ENCODE results near the gene KRTAP12-2. TPM values are rescaled to one million over a fixed set of nuclear protein-coding genes. Genes with fewer than 3 reads are reported as not detected.
"Not testable (repeated sequence)": the region's sequence is repeated elsewhere in the genome, so short reads cannot be mapped to it uniquely, and the experiment has no call there.

The KRTAP12-2 gene
- total and polyA plus RNA-seq, 2 experiments from 2014 or later = not detected

DNA sequence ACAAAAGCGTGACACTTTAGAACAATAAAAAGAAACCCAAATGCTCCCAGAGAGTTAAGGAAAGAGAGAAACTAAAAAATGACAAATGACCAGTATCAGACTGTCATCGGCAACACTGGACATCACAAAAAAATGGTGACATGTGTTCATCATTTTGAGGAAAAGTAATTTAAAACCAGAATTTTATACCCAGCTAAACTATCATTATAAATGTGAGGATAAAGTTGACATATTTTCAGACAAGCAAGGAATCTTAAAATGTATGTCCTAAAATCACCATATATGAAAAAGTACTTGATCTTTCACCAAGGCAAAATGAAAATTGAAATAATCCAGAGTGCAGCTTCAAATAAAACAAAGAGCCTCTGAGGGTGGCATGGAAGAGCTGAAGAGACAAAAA is 21.8 kb downstream of the KRTAP12-2 start:
- TF ChIP-seq, protein P1, sequence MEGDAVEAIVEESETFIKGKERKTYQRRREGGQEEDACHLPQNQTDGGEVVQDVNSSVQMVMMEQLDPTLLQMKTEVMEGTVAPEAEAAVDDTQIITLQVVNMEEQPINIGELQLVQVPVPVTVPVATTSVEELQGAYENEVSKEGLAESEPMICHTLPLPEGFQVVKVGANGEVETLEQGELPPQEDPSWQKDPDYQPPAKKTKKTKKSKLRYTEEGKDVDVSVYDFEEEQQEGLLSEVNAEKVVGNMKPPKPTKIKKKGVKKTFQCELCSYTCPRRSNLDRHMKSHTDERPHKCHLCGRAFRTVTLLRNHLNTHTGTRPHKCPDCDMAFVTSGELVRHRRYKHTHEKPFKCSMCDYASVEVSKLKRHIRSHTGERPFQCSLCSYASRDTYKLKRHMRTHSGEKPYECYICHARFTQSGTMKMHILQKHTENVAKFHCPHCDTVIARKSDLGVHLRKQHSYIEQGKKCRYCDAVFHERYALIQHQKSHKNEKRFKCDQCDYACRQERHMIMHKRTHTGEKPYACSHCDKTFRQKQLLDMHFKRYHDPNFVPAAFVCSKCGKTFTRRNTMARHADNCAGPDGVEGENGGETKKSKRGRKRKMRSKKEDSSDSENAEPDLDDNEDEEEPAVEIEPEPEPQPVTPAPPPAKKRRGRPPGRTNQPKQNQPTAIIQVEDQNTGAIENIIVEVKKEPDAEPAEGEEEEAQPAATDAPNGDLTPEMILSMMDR (IDR thresholded peaks at IDR 0.05; ENCODE audit: low read depth, low read length) = no peak
- DNase-seq (ENCODE audit: low read depth in 1 of 2, low spot score in 1 of 2) = no peak
- H3K27me3 ChIP-seq = no peaks in the 10 kb centered on the region
- no peaks in the 10 kb centered on the region for H3K9me3 ChIP-seq (ENCODE audit: low read depth)
- no peaks in the 10 kb centered on the region for H3K4me1 ChIP-seq (ENCODE audit: low read depth)
- H3K36me3 ChIP-seq = no peaks in the 10 kb centered on the region
- H3K27ac ChIP-seq = no peak overlapping the region
- H3K4me3 ChIP-seq = no peak overlapping the region

DNA sequence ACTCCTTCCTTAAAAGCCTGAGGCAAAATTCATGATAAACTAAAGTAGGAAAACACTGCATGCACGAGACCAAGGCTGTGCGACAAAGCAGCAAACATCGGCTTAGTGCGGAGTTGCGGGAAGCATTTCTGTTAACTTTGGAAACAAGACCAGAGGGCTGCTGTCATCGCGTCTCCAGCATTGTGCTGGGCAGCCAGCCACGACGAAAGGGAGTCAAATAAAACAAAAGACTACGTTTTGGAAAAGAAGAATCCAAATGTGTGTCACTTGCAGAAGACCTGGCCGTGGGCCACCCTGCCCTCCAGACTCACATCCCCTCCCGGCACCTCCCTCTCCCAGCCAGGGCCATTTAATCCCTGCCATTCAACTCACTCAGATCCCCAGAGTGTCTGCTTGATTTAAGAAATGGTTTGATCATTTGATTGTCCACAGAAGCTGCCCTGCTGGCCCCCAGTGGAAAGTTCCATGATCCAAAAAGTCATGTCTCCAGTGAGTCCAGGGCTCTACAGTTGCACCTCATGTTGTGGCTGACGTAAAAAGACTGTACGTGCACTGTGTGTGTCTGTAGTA is 22.9 kb downstream of the KRTAP12-2 start:
- Histone ChIP-seq H3K4me3 (no peak overlapping the region), H3K4me1 (ENCODE audit: low read depth) (no peaks in the 10 kb centered on the region), H3K27ac (no peak overlapping the region), H3K27me3 (no peaks in the 10 kb centered on the region), H3K36me3 (no peaks in the 10 kb centered on the region), H3K9me3 (ENCODE audit: low read depth) (no peaks in the 10 kb centered on the region)
- DNase-seq (ENCODE audit: low read depth in 1 of 2, low spot score in 1 of 2) = no peak
- TF ChIP-seq, protein P1 (IDR thresholded peaks at IDR 0.05; ENCODE audit: low read depth, low read length) = no peak

DNA sequence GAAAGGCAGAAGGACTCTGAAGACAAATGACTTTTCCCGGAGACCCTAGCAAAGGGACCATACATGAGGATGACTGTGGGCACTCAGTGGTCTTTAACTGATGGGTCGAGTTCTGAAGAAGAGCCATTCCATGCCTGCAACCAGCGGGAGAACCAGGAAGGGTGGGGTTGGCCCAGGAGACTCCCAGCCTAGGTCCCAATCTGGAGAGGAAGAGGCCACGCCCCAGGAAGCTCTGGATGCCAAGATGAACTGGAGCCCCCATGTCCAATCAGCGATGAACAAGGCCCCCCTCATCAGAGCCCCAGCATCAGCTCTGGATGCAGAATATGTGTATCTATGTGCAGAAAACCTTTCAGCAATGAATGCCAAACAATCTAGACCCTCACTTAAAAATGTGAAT is 26.0 kb downstream of the KRTAP12-2 start:
- DNase-seq (ENCODE audit: low read depth in 1 of 2, low spot score in 1 of 2) = no peak
- TF ChIP-seq, protein P1 (IDR thresholded peaks at IDR 0.05; ENCODE audit: low read depth, low read length) = no peak
- H3K4me1 ChIP-seq (ENCODE audit: low read depth) = no peaks in the 10 kb centered on the region
- no peak overlapping the region for H3K27ac ChIP-seq
- H3K9me3 ChIP-seq (ENCODE audit: low read depth) = no peaks in the 10 kb centered on the region
- H3K27me3 ChIP-seq = no peaks in the 10 kb centered on the region
- no peak overlapping the region for H3K4me3 ChIP-seq
- no peaks in the 10 kb centered on the region for H3K36me3 ChIP-seq

DNA sequence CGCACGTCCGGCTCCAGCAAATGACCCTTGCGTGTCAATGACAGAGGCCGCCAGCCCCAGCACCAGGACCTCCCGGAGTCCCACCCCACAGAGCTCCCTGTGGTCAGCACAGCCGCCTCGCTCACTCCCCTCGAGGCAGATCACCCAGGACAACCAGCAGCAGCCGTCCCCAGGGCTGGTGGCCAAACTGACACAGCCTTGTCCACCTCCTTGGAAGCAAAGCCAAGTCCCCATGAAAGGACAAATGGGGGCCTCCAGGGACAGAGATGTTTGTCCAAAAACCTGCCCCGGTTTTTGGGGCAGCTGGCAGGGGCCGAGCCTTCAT is 27.4 kb downstream of the KRTAP12-2 start:
- Histone ChIP-seq H3K4me3 (no peak overlapping the region), H3K27ac (no peak overlapping the region), H3K9me3 (ENCODE audit: low read depth) (no peaks in the 10 kb centered on the region), H3K27me3 (no peaks in the 10 kb centered on the region), H3K4me1 (ENCODE audit: low read depth) (no peaks in the 10 kb centered on the region), H3K36me3 (no peaks in the 10 kb centered on the region)
- TF ChIP-seq, protein P1 (IDR thresholded peaks at IDR 0.05; ENCODE audit: low read depth, low read length) = no peak
- no peak for DNase-seq (ENCODE audit: low read depth in 1 of 2, low spot score in 1 of 2)

DNA sequence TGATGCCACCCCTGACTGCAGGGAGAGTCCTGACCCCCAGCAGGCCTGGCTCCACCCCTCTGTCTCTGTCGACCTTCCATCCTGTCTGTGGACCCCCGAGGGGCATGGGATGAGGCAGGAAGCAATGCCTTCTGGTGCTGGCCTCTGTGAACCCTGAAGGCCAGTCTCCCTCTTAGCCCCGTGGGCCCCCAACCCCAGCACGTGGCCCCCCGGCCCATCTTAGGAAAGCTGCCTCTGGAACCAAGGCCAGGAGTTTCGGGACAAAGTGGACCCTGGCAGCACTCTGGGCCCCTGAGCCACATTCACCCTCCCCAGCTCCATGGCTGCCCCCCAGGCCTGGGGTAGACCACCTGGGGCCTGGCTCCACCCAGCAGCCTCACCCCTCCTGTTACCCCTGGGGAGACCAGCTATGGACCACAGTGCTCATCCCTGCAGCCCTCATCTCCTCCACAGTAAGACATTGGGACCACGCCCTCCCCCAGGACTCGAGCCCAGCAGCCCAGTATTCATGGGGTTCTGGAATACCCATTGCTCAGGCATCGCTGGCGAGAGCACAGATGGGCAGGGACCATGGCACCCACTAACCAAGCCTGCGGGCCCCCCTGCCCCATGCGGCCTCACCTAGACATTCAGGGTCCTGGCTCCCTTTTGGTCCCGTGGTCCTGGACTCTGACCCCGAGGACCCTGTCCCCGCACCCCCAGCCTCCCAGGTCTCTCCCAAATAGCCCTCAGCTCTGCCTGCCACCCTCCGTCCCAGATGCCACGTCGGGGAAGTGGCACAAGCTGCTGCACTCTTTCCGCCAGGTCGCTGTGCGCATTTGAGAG is 28.0 kb downstream of the KRTAP12-2 start:
- DNase-seq (ENCODE audit: low read depth in 1 of 2, low spot score in 1 of 2); H3K4me1 ChIP-seq (ENCODE audit: low read depth); H3K9me3 ChIP-seq (ENCODE audit: low read depth); H3K27ac ChIP-seq; H3K4me3 ChIP-seq; H3K36me3 ChIP-seq; H3K27me3 ChIP-seq: not testable (repeated sequence)

DNA sequence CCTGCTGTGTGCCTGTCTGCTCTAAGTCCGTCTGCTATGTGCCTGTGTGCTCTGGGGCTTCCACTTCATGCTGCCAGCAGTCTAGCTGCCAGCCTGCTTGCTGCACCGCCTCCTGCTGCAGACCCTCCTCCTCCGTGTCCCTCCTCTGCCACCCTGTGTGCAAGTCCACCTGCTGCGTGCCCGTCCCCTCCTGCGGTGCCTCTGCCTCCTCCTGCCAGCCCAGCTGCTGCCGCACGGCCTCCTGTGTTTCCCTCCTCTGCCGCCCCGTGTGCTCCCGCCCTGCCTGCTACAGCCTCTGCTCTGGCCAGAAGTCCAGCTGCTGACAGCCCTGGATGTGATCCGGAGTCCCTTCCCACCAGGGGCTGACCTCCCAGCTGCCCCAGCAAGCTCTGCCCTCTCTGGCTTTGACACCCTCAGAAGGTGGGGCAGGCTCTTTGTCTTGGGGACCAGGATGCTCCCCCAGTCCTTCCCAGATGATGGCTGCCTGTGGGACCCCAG is 28.8 kb downstream of the KRTAP12-2 start:
- H3K4me3 ChIP-seq; H3K9me3 ChIP-seq (ENCODE audit: low read depth); DNase-seq (ENCODE audit: low read depth in 1 of 2, low spot score in 1 of 2); H3K4me1 ChIP-seq (ENCODE audit: low read depth); H3K27me3 ChIP-seq; H3K36me3 ChIP-seq; H3K27ac ChIP-seq: not testable (repeated sequence)

All from cardiac muscle cell (in vitro differentiated cells and primary cell).